Cardiac fibroblast (primary cell): ENCODE measurements around the gene CCDC187.

Experiments used
- DNase-seq, 2 donors: peaks; one replicate each; pipeline versions ENCODE4 v3.0.0 to v3.0.0-alpha.2; 2010; ENCODE audit warnings: low read depth in 2 of 2
- H3K4me3 ChIP-seq, 2 donors: replicated peaks in 1 of 2; 1 replicate in 1 of 2; 2 replicates in 1 of 2; pipeline ENCODE4 v1.5.1; 2011; ENCODE audit warnings: low read depth in 2 of 2, low read length in 2 of 2, mild to moderate bottlenecking in 2 of 2, moderate library complexity in 1 of 2
- TF ChIP-seq, protein P1 (sequence below): IDR thresholded peaks from one replicate; pipeline ENCODE4 v1.5.1; 2011; ENCODE audit warnings: low read depth, mild to moderate bottlenecking, low read length, inconsistent platforms

The CCDC187 gene

DNA sequence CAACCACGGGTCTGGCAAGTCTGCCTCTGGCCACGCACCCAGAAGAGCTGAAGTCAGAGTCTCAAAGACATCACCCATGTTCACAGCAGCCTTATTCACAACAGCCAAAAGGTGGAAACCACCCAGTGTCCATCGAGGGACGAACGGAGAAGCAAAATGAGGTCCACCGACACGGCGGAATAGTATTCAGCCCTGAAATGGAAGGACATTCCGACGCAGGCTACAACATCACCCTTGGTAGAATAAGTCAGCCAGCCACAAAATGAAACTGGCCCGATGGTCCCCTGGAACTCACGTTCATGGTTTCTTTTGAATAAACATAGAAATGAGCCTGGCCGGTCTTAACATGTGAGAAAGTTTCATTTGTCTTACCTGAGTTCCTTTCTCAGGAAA, 16.9 kb downstream of the CCDC187 start:
- H3K4me3 ChIP-seq: no peak overlapping the region
- no peak for DNase-seq
- TF ChIP-seq, protein P1, sequence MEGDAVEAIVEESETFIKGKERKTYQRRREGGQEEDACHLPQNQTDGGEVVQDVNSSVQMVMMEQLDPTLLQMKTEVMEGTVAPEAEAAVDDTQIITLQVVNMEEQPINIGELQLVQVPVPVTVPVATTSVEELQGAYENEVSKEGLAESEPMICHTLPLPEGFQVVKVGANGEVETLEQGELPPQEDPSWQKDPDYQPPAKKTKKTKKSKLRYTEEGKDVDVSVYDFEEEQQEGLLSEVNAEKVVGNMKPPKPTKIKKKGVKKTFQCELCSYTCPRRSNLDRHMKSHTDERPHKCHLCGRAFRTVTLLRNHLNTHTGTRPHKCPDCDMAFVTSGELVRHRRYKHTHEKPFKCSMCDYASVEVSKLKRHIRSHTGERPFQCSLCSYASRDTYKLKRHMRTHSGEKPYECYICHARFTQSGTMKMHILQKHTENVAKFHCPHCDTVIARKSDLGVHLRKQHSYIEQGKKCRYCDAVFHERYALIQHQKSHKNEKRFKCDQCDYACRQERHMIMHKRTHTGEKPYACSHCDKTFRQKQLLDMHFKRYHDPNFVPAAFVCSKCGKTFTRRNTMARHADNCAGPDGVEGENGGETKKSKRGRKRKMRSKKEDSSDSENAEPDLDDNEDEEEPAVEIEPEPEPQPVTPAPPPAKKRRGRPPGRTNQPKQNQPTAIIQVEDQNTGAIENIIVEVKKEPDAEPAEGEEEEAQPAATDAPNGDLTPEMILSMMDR: no peak

DNA sequence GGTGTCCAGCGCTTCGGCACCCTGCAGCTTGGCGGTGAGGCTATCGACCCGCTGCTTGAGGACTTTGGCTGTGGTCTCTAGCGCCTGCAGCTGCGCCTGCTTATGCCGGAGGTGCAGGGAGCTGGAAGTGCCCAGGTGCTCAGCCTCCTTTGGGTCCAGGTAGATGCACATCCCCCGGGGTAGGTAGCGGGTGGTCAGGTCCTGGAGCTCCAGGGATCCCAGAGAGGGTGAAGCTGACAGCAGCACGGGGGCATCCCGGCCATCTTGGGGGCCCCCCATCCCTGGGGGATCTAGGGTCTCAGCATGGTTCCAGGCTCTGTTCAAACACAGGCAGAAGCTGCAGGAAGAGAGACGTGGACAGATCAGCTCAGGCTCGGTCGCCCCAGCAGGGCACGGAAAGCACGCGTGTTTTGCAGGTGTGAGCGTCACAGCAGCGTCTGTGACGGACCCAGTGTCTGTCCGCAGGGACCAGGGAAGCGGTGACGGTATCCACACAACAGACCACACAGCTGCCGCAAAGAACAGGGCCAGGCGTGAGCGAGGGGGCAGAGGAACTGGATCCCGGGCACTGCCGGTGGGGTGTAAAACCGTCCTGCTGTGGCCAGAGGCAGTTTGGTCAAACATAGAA, 17.4 kb downstream of the CCDC187 start:
- H3K4me3 ChIP-seq: no peak overlapping the region
- DNase-seq: no peak
- TF ChIP-seq, protein P1: no peak

DNA sequence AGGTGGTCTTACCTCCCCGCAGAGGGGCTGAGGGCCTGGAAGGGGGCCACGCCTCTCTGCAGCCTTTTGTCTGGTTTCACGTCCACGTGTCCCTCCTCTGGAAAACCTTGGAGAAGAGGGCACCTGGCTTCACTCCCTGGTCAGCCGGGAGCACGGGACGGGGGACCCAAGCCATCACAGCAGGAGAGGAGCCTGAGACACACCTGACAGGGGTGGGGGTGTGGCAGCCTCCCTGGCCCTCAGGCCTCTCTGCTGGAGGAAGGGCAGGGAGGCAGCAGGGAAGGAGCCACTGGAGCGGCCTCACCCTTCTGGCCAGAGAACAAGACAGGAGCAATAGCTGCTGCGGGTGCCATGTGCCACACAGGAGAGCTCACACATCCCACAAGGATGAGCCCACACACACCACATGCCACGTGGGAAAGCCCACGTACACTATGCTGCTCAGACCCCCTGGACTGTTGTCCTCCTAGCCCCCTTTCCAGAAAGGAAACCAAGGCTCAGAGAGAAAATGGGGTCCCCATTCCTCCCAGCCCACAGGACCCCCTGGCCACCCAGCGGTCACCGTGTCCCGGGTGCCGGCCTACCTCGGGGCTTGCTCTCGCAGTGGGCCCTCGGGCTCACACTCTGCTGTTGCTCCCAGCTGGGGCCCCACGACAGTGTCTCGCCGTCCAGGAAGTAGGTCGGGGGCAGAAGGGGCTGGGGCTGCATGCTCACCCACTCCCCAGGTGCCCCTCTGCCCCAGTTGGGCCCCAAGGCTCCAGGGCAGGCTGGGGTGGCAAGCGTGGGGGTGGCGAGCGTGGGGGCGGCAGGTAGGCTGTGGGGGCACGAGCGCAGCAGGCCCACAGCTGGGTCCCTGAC, 18.2 kb downstream of the CCDC187 start:
- no peak overlapping the region for H3K4me3 ChIP-seq
- DNase-seq: no peak
- TF ChIP-seq, protein P1: no peak

DNA sequence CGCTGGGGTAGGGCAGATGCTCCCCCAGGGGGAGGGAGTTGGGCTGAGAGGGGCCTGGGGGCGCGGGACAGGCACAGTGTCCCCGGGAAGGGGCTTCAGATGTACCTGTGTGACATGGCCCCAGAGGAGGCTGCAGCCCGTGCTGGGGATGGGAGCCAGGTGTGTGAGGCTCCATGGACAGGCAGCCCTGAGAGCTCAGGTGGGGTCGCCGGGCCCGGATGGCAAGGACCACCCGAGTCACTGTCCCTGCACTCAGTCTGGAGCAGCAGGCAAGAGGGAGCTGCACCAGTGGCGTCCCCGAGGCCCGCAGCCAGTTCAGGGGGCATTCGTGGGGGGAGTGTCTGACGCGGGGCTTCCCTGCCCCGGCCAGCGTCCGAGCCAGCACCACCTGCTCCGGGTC, 18.9 kb downstream of the CCDC187 start:
- DNase-seq: no peak
- H3K4me3 ChIP-seq: no peak overlapping the region
- TF ChIP-seq, protein P1: no peak

DNA sequence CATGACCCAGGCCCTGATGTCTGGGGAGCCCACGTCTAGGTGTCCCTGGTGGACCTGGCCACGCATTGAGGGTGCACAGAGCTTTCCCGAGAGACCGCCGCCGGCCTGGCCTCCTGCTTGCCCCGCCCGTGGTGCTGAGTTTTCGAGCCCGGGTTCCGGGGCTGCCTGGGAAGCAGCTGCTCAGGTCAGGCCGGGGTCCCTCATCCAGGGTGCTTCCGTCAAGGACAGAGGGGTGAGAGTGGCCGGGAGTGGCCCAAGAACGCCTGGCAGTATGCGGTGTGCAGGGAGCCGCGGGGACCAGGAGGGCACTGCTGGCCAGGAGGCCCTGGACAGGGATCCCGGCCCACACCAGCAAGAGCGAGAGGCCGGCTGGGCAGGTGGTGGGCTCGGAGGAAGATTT, 19.6 kb downstream of the CCDC187 start:
- no peak overlapping the region for H3K4me3 ChIP-seq
- no peak for DNase-seq
- TF ChIP-seq, protein P1: no peak

DNA sequence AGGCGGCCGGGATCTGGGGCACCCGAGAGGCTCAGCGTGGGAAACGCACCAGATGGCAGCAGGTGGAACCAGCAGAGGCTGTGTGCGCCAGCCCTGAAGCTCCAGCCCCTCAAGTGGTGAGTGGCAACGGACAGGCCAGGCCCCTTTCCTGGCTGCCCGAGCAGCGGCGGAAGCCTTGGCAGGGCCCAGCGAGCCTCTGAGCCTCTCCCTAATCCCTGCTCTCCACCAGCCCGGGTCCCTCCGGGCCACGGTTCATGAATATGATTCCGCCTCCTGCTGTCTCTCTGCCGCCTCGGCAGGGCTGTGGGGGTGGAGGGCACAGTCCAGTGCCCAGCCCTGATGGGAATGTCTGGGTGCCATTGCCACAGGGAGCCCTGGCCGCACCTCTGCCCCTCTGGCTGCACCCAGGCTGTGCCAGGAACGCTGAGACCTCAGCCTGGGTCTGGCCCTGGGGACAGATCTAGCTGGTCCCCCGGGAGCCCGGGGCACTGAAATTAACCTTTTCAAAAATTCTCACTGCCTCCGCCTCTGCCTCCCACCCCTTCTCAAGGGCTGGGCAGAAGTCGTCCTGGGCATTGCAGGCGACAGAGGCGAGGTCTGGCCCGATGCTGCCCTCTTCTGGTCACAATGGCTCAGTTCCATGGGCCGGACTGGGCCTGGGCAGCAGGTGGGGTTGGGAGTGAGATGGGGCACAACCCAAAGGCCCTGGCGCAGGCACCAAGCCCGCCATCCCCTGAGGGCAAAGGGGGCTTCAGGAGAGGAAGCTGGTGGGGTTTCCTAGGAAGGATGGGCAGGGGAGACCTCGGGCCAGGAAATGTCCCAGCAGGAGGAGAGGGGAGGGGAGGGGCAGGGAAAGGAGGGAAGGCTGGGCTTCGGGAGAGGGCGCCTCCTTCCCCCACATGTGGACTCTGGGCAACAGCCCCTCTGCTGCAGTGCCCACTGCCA, 20.3 kb downstream of the CCDC187 start:
- TF ChIP-seq, protein P1: peak; percentile 87
- no peak overlapping the region for H3K4me3 ChIP-seq
- DNase-seq: peak; percentile 73 to 77
